ENCODE results near the gene CAMSAP3.

The CAMSAP3 gene

GRCh38 chr19:7578127-7578526 lies 17.5 kb upstream of the CAMSAP3 start:
- Histone ChIP-seq H3K4me3 (ENCODE audit: low read depth in 1 of 2, low read length in 2 of 2) (no peak overlapping the region), H3K9me3 (ENCODE audit: control insufficient read depth in 1 of 2, low read length in 2 of 2) (no peaks in the 10 kb centered on the region), H3K27ac (ENCODE audit: low read length) (no peak overlapping the region), H3K4me1 (ENCODE audit: control insufficient read depth in 1 of 2, insufficient read depth in 2 of 2, low read length in 2 of 2) (no peaks in the 10 kb centered on the region), H3K36me3 (ENCODE audit: control insufficient read depth in 1 of 2, insufficient read depth in 2 of 2, low read length in 2 of 2) (no peaks in the 10 kb centered on the region), H3K27me3 (ENCODE audit: low read depth, low read length) (no peaks in the 10 kb centered on the region)

GRCh38 chr19:7579182-7579581 lies 16.5 kb upstream of the CAMSAP3 start:
- Histone ChIP-seq H3K27ac (ENCODE audit: low read length) (no peak overlapping the region), H3K4me3 (ENCODE audit: low read depth in 1 of 2, low read length in 2 of 2) (no peak overlapping the region), H3K4me1 (ENCODE audit: control insufficient read depth in 1 of 2, insufficient read depth in 2 of 2, low read length in 2 of 2) (no peaks in the 10 kb centered on the region), H3K9me3 (ENCODE audit: control insufficient read depth in 1 of 2, low read length in 2 of 2) (no peaks in the 10 kb centered on the region), H3K27me3 (ENCODE audit: low read depth, low read length) (no peaks in the 10 kb centered on the region), H3K36me3 (ENCODE audit: control insufficient read depth in 1 of 2, insufficient read depth in 2 of 2, low read length in 2 of 2) (no peaks in the 10 kb centered on the region)

GRCh38 chr19:7582446-7582845 lies 13.2 kb upstream of the CAMSAP3 start:
- no peaks in the 10 kb centered on the region for H3K4me1 ChIP-seq (ENCODE audit: control insufficient read depth in 1 of 2, insufficient read depth in 2 of 2, low read length in 2 of 2)
- no peaks in the 10 kb centered on the region for H3K9me3 ChIP-seq (ENCODE audit: control insufficient read depth in 1 of 2, low read length in 2 of 2)
- no peaks in the 10 kb centered on the region for H3K27me3 ChIP-seq (ENCODE audit: low read depth, low read length)
- no peak overlapping the region for H3K27ac ChIP-seq (ENCODE audit: low read length)
- H3K4me3 ChIP-seq (ENCODE audit: low read depth in 1 of 2, low read length in 2 of 2), result no peak overlapping the region
- no peaks in the 10 kb centered on the region for H3K36me3 ChIP-seq (ENCODE audit: control insufficient read depth in 1 of 2, insufficient read depth in 2 of 2, low read length in 2 of 2)

- Histone ChIP-seq H3K36me3 (ENCODE audit: control insufficient read depth in 1 of 2, insufficient read depth in 2 of 2, low read length in 2 of 2) (no peaks in the 10 kb centered on the region), H3K9me3 (ENCODE audit: control insufficient read depth in 1 of 2, low read length in 2 of 2) (no peaks in the 10 kb centered on the region), H3K4me1 (ENCODE audit: control insufficient read depth in 1 of 2, insufficient read depth in 2 of 2, low read length in 2 of 2) (no peaks in the 10 kb centered on the region), H3K27ac (ENCODE audit: low read length) (no peak overlapping the region), H3K27me3 (ENCODE audit: low read depth, low read length) (no peaks in the 10 kb centered on the region), H3K4me3 (ENCODE audit: low read depth in 1 of 2, low read length in 2 of 2) (no peak overlapping the region)
These were observed 5.8 kb upstream of the CAMSAP3 start for GRCh38 chr19:7589822-7590221.

DNA sequence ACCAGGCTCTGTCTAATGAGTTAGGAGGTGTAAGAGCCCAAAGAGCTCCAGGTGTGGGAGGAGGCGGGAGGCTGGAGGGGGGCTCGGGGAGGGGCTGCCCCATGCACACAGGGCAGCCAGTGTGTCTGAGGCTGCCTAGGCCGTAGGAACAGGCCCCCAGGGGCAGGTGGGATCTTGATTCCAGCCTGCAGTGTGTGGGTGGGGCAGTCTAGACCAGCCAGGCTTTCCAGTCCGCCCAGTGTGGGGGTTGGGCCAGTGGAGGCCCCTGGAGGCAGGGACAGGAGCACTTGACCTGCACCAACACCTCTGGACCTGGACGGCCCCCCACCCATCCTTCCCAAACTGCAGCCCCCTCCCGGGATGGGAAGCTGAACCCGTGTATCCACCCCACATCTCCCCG lies 5.4 kb upstream of the CAMSAP3 start:
- H3K27ac ChIP-seq (ENCODE audit: low read length), result no peak overlapping the region
- no peaks in the 10 kb centered on the region for H3K36me3 ChIP-seq (ENCODE audit: control insufficient read depth in 1 of 2, insufficient read depth in 2 of 2, low read length in 2 of 2)
- no peak overlapping the region for H3K4me3 ChIP-seq (ENCODE audit: low read depth in 1 of 2, low read length in 2 of 2)
- H3K4me1 ChIP-seq (ENCODE audit: control insufficient read depth in 1 of 2, insufficient read depth in 2 of 2, low read length in 2 of 2), result peaks cover 0 to under 1% of the 10 kb centered on the region in 2 donors
- H3K9me3 ChIP-seq (ENCODE audit: control insufficient read depth in 1 of 2, low read length in 2 of 2), result no peaks in the 10 kb centered on the region
- H3K27me3 ChIP-seq (ENCODE audit: low read depth, low read length), result peaks cover 3% of the 10 kb centered on the region

- H3K27me3 ChIP-seq (ENCODE audit: low read depth, low read length), result peaks cover 23% of the 10 kb centered on the region
- H3K9me3 ChIP-seq (ENCODE audit: control insufficient read depth in 1 of 2, low read length in 2 of 2), result no peaks in the 10 kb centered on the region
- H3K36me3 ChIP-seq (ENCODE audit: control insufficient read depth in 1 of 2, insufficient read depth in 2 of 2, low read length in 2 of 2), result no peaks in the 10 kb centered on the region
- H3K4me3 ChIP-seq (ENCODE audit: low read depth in 1 of 2, low read length in 2 of 2), result peak overlapping the region in 1 of 2 donors; percentile 33
- H3K4me1 ChIP-seq (ENCODE audit: control insufficient read depth in 1 of 2, insufficient read depth in 2 of 2, low read length in 2 of 2), result peaks cover 0 to 11% of the 10 kb centered on the region in 2 donors
- no peak overlapping the region for H3K27ac ChIP-seq (ENCODE audit: low read length)
These were observed 711 bp downstream of the CAMSAP3 start for GRCh38 chr19:7596211-7596937.

DNA sequence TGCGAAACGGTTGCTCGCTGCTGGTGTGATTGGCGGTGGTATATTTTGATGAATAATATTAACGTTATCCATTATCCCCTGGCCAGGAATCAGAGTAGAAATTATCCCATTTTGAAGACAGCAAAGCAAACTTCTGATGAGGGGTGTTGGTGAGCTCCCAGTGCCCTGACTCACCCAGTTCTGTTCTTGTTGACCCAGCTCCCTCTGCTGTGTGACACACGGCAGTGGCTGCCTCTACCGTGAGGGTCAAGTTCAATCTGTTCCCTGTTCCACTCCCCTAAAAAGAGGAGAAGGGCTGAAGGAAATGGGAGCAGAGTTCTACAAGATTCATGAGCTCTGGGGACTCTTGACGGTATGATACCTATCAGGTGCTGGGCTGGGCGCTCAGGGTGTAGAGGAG lies 2.0 kb downstream of the CAMSAP3 start:
- Histone ChIP-seq H3K27ac (ENCODE audit: low read length) (no peak overlapping the region), H3K4me1 (ENCODE audit: control insufficient read depth in 1 of 2, insufficient read depth in 2 of 2, low read length in 2 of 2) (peaks cover 0 to 11% of the 10 kb centered on the region in 2 donors), H3K9me3 (ENCODE audit: control insufficient read depth in 1 of 2, low read length in 2 of 2) (no peaks in the 10 kb centered on the region), H3K4me3 (ENCODE audit: low read depth in 1 of 2, low read length in 2 of 2) (no peak overlapping the region), H3K27me3 (ENCODE audit: low read depth, low read length) (peaks cover 23% of the 10 kb centered on the region), H3K36me3 (ENCODE audit: control insufficient read depth in 1 of 2, insufficient read depth in 2 of 2, low read length in 2 of 2) (no peaks in the 10 kb centered on the region)

- no peaks in the 10 kb centered on the region for H3K36me3 ChIP-seq (ENCODE audit: control insufficient read depth in 1 of 2, insufficient read depth in 2 of 2, low read length in 2 of 2)
- H3K4me1 ChIP-seq (ENCODE audit: control insufficient read depth in 1 of 2, insufficient read depth in 2 of 2, low read length in 2 of 2), result peaks cover 0 to 11% of the 10 kb centered on the region in 2 donors
- no peak overlapping the region for H3K27ac ChIP-seq (ENCODE audit: low read length)
These were observed 2.5 kb downstream of the CAMSAP3 start for GRCh38 chr19:7598180-7598579.

GRCh38 chr19:7600721-7601120 lies 5.1 kb downstream of the CAMSAP3 start:
- peaks cover 18% of the 10 kb centered on the region for H3K27me3 ChIP-seq (ENCODE audit: low read depth, low read length)
- no peak overlapping the region for H3K4me3 ChIP-seq (ENCODE audit: low read depth in 1 of 2, low read length in 2 of 2)
- H3K4me1 ChIP-seq (ENCODE audit: control insufficient read depth in 1 of 2, insufficient read depth in 2 of 2, low read length in 2 of 2), result peaks cover 0 to 7% of the 10 kb centered on the region in 2 donors
- H3K27ac ChIP-seq (ENCODE audit: low read length), result no peak overlapping the region
- H3K36me3 ChIP-seq (ENCODE audit: control insufficient read depth in 1 of 2, insufficient read depth in 2 of 2, low read length in 2 of 2), result no peaks in the 10 kb centered on the region
- H3K9me3 ChIP-seq (ENCODE audit: control insufficient read depth in 1 of 2, low read length in 2 of 2), result no peaks in the 10 kb centered on the region

More at GRCh38 chr19:7598180-7598579, 2.5 kb downstream of the CAMSAP3 start:
- Histone ChIP-seq H3K27me3 (ENCODE audit: low read depth, low read length) (peaks cover 23% of the 10 kb centered on the region), H3K4me3 (ENCODE audit: low read depth in 1 of 2, low read length in 2 of 2) (no peak overlapping the region), H3K9me3 (ENCODE audit: control insufficient read depth in 1 of 2, low read length in 2 of 2) (no peaks in the 10 kb centered on the region)

DNA sequence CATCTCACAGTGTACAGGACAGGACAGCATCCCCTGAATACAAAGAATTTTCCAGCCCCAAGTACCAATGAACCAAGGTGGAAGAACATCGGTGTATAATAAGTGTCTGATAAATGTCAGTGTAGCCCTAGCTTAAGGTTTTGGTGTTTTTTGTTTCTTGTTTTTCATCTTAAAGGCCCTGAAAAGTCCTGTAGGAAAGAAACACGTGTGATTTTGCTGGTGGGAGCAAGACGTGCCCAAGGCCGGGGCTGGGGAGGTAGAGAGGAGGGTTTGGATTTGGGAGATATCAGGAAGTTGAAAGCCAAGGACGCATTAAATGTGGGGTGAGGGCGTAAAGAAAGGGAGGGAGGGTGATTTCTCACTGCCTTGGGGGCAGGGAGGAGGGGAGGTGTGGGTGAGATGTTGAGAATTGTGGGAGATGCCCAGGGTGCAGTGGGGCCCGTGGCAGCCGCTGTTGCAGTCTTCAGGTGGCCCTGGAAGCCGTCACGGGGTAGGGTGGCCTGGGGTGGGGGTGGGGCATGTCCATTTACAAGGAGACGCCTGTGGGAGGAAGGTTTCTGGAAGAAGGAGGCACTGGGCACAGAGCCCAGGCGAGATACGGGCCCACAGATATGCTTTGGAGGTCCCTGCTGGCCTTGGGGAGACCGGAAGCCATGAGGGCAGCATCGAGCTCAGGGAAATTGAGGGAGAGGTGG lies 6.7 kb downstream of the CAMSAP3 start:
- Histone ChIP-seq H3K4me3 (ENCODE audit: low read depth in 1 of 2, low read length in 2 of 2) (no peak overlapping the region), H3K27me3 (ENCODE audit: low read depth, low read length) (peaks cover 8% of the 10 kb centered on the region), H3K9me3 (ENCODE audit: control insufficient read depth in 1 of 2, low read length in 2 of 2) (no peaks in the 10 kb centered on the region), H3K4me1 (ENCODE audit: control insufficient read depth in 1 of 2, insufficient read depth in 2 of 2, low read length in 2 of 2) (no peaks in the 10 kb centered on the region), H3K27ac (ENCODE audit: low read length) (no peak overlapping the region), H3K36me3 (ENCODE audit: control insufficient read depth in 1 of 2, insufficient read depth in 2 of 2, low read length in 2 of 2) (no peaks in the 10 kb centered on the region)

DNA sequence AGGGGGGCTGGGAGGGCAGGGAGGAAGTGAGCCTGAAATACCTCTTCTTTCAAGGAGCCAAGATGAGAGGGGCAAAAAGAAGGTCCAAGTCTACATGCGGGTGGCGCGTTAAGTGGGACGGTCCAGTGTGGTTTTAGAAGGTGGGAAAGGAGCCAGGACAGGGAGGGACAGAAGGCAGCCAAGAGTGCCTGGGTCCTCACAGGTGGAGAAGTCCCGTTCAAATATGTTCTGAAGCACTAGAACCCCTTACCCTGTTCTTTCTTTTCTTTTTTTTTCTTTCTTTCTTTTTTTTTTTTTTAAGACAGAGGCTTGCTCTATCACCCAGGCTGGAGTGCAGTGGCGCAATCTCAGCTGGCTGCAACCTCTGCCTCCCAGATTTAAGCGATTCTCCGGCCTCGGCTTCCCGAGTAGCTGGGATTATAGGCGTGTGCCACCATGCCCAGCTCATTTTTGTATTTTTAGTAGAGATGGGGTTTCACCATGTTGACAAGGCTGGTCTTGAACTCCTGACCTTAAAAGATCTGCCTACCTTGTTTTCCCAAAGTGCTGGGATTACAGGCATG lies 7.4 kb downstream of the CAMSAP3 start:
- Histone ChIP-seq H3K27me3 (ENCODE audit: low read depth, low read length) (peaks cover 2% of the 10 kb centered on the region), H3K36me3 (ENCODE audit: control insufficient read depth in 1 of 2, insufficient read depth in 2 of 2, low read length in 2 of 2) (no peaks in the 10 kb centered on the region), H3K27ac (ENCODE audit: low read length) (no peak overlapping the region), H3K4me1 (ENCODE audit: control insufficient read depth in 1 of 2, insufficient read depth in 2 of 2, low read length in 2 of 2) (no peaks in the 10 kb centered on the region), H3K4me3 (ENCODE audit: low read depth in 1 of 2, low read length in 2 of 2) (no peak overlapping the region), H3K9me3 (ENCODE audit: control insufficient read depth in 1 of 2, low read length in 2 of 2) (no peaks in the 10 kb centered on the region)
